ENCODE measurements around the gene CST9.
A peak's percentile ranks its signal among the peaks of the same experiment; 100 is the strongest.
"Not testable (repeated sequence)": the region's sequence is repeated elsewhere in the genome, so short reads cannot be mapped to it uniquely, and the experiment has no call there.

The CST9 gene

DNA sequence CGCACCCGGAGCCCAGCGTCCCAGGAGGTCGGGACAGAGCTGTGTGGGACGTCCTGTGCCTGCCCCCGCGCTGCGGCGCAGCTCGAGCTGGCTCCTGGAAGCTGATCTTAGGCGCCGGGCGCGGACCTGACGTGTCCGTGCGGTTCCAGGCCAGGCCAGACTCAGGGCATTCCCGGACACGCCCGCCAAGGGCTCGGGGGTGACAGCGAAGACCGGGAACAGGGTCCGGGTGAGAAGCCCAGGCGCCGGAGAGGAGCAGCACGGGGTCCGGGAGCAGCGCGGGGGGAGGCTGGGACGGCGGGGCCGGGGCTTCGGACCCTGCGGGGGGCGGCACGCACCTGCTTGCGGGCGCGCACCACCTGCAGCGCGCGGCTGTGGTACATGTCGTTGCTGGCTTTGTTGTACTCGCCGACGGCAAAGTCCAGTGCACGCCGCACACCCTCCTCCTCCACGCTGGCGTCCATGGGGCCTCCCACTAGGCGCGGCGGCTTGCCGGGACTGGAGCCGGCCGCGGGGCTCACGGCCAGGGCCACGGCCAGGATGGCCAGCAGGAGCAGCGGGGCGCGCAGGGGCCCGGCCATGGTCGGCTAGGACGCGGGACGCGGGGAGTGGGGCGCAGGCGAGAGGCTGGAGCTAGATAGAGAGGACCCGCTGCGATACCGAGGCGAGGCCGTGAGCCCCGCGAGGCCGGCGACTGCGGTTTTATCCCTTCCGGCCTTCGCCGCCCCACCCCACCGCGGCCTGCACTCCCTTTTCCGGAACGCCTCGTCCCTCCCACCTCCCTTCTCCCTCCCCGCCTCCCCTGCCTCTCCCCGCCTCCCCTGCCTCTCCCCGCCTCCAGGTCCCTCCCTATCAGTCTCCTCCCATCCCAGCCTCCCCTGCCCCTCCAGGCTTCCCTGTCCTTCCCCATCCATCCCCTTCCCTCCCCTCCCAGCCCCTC lies 31.8 kb upstream of the CST9 start, which contains the start of gene CST3:
CST3 (minus strand) TSS at position 674 of the 940 bp plus-strand sequence; CDS start at position 581, 93 bp downstream.
- DNase-seq (ENCODE audit: low read depth) = peak; percentile 90

DNA sequence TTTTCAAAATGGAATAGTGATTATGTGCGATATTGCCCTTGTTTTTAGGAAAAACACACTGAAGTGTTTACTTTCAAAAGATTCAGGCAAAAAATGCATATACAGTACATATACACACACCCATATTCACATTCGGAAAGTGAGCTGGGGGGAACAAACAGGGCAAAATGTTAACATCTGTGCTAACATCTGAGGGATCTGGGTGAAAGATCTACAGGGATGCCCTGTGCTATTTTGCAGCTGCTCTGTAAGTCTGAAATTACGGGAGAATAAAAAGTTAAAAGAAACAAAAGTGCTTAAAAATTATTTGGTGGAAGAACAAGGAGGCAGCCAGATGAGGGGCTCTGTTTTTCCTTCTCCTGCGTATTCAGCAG lies 31.2 kb upstream of the CST9 start:
- DNase-seq (ENCODE audit: low read depth) = no peak

DNA sequence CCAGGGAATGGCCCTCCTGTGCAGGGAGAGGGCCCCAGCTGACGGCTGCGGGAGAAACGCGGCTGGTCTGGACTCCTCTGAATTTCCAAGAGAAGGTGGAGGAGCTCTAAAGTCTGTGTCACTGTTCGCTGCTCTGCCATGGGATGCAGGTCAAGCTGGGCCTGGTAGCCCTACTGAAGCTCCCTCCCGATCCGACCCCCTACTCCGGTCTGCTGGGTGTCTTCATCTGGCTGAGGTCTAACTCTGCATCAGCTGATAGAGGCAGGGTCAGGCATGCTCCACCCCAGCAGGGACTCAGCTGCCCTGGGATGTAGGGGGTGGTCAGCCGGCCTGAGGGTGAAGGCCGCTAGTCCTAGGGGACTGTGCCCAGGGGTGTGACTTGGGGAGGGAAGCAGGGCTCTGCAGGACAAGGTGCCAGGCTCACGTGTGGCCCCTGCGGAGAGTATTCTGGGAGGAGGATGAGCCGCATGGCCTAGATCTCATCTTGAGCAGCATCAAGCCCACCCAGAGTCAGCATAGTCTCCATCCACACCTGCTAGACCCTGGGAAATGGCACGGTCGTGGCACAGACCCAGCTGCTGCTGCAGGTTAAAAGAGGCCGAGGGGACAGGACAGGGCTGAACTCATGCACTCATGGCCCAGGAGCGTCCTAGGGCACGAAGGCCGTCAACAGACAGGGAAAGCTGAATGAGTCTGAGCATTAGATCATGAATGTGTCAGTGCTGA lies 30.6 kb upstream of the CST9 start:
- DNase-seq (ENCODE audit: low read depth) = peak; percentile 24

DNA sequence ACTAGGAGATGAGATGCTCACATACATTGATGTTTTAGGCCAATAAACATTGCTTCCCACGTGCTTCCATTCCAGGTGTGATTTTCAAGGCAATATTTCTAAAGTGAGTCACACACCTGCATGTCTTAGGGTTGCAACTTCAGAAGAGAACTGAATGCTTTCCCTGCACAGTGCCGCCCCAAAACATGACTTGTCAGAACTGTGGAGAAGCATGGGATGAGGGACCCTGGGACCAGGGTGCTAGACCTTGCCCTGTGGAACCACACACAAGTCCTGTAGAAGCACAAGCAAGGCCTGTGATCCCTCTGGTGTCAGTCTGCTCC lies 30.0 kb upstream of the CST9 start:
- not testable (repeated sequence) for DNase-seq (ENCODE audit: low read depth)

DNA sequence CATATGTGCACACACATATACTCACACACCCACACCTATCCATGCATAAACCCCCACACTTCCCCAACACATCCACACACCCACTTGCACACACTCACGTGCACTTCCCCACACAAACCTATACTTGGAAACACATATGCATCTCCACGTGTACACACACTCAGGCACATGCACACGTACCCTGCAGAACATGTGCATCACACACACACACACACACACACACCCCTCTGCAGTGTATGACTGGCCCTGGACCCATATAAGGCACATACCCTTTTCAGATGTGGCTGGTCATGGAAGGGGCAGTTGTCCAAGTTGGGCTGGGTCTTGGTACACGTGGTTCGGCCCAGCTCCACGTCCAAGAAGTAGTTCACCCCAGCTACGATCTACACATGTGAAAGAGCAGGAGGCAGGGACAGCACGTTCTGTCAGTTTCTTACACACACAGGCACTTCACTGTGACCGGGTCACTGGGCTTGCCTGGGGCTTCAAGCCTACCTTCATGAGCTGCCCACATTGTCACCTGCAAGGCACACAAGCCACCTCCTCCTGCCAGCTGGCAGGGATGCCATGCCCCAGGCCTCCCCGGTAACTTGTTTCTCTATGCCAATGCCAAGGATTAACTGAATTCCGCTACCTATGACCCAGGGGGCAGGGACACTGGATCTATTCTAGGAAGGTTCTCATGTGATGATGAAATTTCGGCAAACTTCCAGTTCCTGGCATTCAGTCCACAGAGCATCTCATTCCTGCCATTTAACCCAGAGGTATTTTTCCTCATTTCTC lies 29.5 kb upstream of the CST9 start:
- DNase-seq (ENCODE audit: low read depth) = no peak

DNA sequence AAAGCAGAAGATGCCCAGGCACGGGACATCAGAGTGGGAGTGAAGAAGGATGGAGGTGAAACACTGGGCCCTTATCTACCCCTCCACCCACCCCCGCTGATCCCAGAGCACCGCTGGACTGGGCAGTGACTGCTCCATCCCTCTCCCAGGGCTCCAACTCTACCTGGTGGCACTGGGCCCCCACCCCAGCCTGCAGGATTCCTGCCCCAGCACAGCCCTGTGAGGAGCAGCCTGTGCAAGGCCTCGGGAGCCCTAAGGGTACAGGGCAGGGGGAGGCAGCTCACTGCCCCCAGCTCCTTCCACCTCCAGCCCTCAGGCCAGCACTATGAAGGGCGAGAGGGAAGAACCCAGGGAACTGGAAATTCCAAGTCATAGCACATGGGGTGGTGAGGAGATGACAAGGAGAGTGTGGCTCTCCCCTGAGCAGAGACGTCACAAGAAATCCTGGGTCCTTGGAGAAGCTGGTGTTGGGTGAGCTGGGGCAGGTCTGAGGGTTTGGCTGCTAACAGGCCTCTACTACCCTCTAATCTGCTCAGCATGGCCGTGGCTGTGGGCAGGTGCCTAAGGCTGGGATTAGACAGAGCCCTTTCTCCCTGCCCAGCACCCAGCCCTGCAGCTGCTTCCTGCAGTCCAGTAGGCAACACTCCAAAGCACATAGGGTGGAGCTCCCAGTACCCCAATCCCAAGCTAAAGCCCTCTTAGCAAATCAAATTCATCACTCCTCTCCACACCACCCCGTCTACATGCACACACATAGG lies 28.5 kb upstream of the CST9 start:
- DNase-seq (ENCODE audit: low read depth) = no peak

DNA sequence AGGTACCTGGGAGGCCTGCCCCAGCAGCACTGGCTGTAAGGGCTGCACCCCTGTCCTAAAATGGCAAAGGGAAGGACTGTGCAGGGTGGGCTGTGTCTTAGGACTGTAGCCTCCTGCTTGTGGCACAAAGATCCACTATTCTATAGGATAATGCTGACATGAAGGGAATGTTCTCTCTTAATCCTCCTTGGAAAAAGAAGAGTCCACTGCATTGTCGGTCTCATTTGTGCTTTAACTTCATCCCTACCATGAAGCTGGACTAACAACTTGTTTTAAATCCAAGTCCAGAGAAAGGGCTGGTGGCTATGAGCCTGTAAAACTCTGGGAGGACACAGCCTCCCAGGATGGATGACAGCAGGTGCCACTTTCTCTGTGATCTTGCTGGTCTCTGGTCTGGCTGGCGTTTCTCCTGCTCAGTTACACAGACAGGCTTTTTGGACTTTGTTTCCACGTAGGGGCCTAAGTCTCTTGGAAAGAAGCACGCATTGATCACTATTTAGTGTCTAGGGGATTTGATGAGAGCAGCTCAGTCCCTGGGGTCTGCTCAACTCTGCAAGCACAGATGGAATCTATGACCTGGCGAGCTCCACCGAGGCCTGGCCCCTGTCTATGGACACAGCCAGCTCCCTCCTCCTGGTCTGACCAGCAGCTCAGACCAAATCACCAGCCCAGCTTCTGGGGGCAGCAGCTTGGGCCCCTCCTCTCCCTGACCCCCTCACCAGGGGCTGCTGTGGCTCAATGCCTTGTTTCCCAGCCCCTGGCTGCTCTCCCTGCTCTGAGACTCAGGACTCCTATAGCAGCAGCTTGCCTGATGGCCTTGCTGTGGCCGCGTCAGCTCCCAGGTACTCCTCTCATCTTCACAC lies 27.2 kb upstream of the CST9 start:
- DNase-seq (ENCODE audit: low read depth) = no peak

- no peak for DNase-seq (ENCODE audit: low read depth)
Observed at GRCh38 chr20:23631981-23632710, 26.4 kb upstream of the CST9 start.

GRCh38 chr20:23631226-23631822 lies 25.6 kb upstream of the CST9 start:
- DNase-seq (ENCODE audit: low read depth) = no peak

- DNase-seq (ENCODE audit: low read depth) = no peak
Observed at GRCh38 chr20:23630392-23630849, 24.7 kb upstream of the CST9 start.

DNA sequence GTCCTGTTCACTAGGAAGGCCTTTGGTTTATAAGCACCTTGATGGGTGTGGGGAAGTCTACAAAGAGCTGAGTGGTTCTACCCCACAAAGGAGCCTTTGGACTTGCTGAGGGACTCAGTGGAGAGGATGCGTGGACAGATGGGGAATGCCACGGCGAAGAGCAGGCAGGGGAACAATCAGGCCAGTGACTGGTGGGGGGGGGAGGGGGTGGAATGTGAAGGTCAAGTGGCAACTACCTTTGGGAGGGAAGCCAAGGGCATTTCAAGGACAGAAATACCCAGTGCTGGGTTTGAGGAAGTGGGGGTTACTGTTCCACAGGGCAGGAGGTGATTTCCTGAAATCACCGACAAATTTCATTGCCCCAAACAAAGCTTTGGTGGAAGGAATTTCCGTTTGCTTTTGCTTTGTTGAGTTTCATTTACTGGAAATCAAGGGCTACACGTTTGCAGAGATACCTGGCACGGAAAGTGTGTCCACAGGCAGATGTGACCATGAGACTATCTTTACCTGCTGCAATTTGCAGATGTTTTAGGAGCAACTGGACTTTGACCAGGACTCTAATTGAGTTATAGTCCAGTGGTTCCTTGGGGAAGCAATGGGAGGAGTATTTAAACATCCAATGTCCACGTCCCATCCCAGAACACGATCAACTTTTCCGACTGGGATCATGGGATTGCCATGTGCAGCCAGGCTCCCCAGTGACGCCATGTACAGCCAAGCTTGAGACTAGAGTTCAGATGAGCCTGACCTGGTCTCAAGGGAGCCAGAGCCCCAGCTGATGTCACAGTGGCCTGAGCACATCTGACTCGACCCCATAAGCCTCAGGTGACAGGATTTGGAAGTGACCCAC lies 24.1 kb upstream of the CST9 start:
- DNase-seq (ENCODE audit: low read depth) = no peak

- DNase-seq (ENCODE audit: low read depth) = peak; percentile 78
Observed at GRCh38 chr20:23629017-23629541, 23.4 kb upstream of the CST9 start.

DNA sequence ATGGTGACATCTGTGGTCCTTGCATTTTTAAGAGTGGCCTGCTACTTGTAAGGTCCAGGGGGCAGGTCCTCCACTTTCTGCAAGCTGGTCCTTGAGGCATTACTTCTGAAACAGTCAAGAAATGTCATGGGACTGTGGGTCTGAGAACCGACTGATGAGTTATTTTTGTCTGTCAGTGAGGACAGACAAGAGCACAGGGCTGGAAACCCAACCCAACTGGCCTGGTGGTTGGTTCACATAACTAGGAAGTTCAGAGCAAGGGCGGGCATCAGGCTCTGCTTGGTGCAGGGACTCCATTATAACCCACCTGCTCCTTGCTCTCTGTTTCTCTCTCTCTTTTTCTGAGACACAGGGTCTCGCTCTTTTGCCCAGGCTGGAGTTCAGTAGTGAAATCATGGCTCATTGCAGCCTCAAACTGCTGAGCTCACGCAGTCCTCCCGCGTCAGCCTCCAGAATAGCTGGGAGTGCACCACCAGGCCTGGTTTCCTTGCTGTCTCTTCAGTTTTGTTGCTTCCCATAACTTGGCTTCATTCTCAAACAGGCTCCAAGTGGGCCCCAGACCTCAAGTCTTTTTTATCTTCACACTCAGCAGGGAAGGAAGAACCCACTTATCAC lies 22.8 kb upstream of the CST9 start:
- no peak for DNase-seq (ENCODE audit: low read depth)

- no peak for DNase-seq (ENCODE audit: low read depth)
Observed at GRCh38 chr20:23627501-23627900, 21.8 kb upstream of the CST9 start.

GRCh38 chr20:23626040-23626620 lies 20.4 kb upstream of the CST9 start:
- peak; percentile 38 for DNase-seq (ENCODE audit: low read depth)

DNA sequence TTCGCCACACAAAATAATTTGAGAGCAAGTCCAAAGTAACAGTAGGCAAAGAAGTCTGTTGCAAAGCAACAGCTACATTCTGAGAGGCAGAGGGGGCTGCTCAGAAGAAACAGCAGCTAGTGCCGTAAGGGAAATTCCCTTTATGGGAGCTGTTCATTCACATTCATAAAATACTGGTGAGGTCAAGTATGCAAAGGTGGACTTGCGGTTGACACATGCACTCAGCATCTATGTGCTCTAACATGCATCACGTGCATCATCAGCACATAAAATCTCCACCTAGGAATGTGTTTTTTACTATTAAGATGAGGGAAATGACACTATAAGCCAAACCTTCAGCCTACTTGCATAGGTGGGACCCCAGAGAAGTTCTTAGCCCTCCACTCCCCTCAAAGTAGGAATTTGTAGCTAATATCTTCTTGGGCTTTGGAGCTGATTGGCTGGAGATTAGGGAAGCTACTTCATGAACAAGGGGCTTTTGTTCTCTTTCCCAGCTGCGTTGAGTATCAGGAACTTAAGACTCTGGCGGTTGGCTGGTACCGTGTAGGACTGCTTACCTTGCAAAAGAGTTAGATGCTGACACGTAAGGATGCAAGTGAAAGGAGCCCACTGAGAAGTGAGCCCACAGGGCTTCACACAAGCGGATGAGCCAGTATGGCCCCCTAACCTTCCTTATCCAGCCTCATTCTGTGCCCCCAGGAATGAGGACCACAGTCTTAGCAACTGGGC lies 19.7 kb upstream of the CST9 start:
- DNase-seq (ENCODE audit: low read depth) = peak; percentile 70

GRCh38 chr20:23624324-23624691 lies 18.6 kb upstream of the CST9 start:
- DNase-seq (ENCODE audit: low read depth) = peak; percentile 36
